GM18498 (cell line): Measurements from ENCODE around the gene TMED8.
"Not testable (repeated sequence)": the region's sequence is repeated elsewhere in the genome, so short reads cannot be mapped to it uniquely, and the experiment has no call there.

ENCODE experiments used
- ATAC-seq: cut with Tn5 transposase; IDR thresholded peaks from one replicate; pipeline ENCODE4 v1.9.1; 2021; ENCODE audit warnings: mild to moderate bottlenecking, moderate library complexity; ENCODE audit not compliant: unreplicated experiment

Gene TMED8

GRCh38 chr14:77376771-77377501 is at the start of gene TMED8, which contains the start of gene SAMD15:
Gene TMED8 (minus strand): TSS chr14:77377094. CDS start chr14:77377053, 41 bp downstream.
Gene SAMD15 (plus strand): TSS chr14:77377379. CDS start chr14:77377419, 40 bp downstream.
- ATAC-seq = peak; percentile 90

GRCh38 chr14:77426396-77426795 is 49.5 kb upstream of the TMED8 start:
- ATAC-seq = no peak

- ATAC-seq = no peak
Observed at GRCh38 chr14:77424862-77425261, 48.0 kb upstream of the TMED8 start.

GRCh38 chr14:77423423-77423822 is 46.5 kb upstream of the TMED8 start, which contains the start of gene NOXRED1:
Gene NOXRED1 (minus strand): TSS chr14:77423523. CDS start chr14:77422889, 634 bp downstream.
- ATAC-seq = no peak

GRCh38 chr14:77421201-77421600 is 44.3 kb upstream of the TMED8 start:
- no peak for ATAC-seq

- ATAC-seq = no peak
Observed at GRCh38 chr14:77416836-77417235, 39.9 kb upstream of the TMED8 start.

GRCh38 chr14:77416098-77416497 is 39.2 kb upstream of the TMED8 start:
- ATAC-seq = not testable (repeated sequence)

GRCh38 chr14:77415403-77416030 is 38.6 kb upstream of the TMED8 start:
- not testable (repeated sequence) for ATAC-seq

GRCh38 chr14:77409131-77409533 is 32.2 kb upstream of the TMED8 start:
- ATAC-seq = no peak

GRCh38 chr14:77407158-77407557 is 30.3 kb upstream of the TMED8 start:
- no peak for ATAC-seq

GRCh38 chr14:77406718-77407117 is 29.8 kb upstream of the TMED8 start:
- no peak for ATAC-seq

- no peak for ATAC-seq
Observed at GRCh38 chr14:77406086-77406485, 29.2 kb upstream of the TMED8 start.

GRCh38 chr14:77403768-77404167 is 26.9 kb upstream of the TMED8 start:
- ATAC-seq = no peak

GRCh38 chr14:77400216-77400615 is 23.3 kb upstream of the TMED8 start:
- no peak for ATAC-seq

GRCh38 chr14:77390188-77390587 is 13.3 kb upstream of the TMED8 start:
- no peak for ATAC-seq

- ATAC-seq = no peak
Observed at GRCh38 chr14:77378701-77379100, 1.8 kb upstream of the TMED8 start.

GRCh38 chr14:77377502-77377844 is 579 bp upstream of the TMED8 start:
- ATAC-seq = no peak

GRCh38 chr14:77375973-77376770 is 722 bp downstream of the TMED8 start:
- ATAC-seq = peak; percentile 15

GRCh38 chr14:77375164-77375950 is 1.5 kb downstream of the TMED8 start:
- no peak for ATAC-seq

- ATAC-seq = peak; percentile 25
Observed at GRCh38 chr14:77372304-77372841, 4.5 kb downstream of the TMED8 start.
